NCI-H1694 treated with DMSO at 0.1 percent for 48 hours (cell line): ENCODE results near the gene STX4.
"Not testable (repeated sequence)": the region's sequence is repeated elsewhere in the genome, so short reads cannot be mapped to it uniquely, and the experiment has no call there.

Source experiments
- DNase-seq: peaks from one replicate; lab custom pipeline; 2025; lab: John Stamatoyannopoulos, UW

STX4 gene

DNA sequence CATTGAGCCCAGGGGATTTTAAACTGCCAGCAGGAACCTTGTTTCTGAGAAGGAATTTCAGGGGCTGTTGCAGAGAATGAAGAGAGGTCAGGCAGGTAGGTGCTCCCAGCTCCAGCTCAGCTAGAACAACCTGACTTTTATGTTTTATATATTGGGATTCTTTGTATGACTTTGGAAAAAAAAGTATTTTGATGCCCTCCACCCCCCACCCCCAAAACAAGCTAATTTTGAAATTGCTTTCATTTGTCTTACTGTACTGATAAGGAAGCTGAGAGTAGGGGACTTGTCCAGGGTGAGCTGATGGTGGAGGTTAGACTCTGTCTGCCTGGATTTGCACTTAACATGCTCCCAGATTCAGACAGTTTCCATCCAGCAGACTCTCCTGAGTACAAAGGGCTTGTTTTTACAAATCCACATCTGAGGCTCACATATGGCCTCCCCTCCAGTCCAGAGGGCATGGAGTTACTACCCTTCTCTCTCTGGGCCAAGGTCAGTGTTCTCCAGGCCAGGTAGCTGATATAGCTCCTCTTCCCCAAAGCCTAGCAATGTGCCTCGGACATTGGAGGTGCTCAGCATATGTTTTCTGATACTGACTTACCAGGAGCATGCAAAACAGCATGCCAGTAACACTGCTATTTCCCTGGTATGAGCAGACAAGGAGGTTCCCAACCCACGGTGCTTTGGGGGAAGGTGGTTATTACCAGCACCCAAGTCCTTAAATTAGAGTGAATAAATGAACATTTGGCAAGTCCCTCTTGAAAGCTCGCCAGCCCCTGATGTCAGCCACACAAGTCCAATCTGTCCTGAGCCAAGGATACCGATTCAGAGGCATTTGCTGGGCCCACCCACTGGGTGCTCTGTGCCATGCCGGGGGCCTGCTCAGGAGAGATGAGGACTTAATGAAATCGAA is 34.3 kb upstream of the STX4 start:
- peak; percentile 60 for DNase-seq

DNA sequence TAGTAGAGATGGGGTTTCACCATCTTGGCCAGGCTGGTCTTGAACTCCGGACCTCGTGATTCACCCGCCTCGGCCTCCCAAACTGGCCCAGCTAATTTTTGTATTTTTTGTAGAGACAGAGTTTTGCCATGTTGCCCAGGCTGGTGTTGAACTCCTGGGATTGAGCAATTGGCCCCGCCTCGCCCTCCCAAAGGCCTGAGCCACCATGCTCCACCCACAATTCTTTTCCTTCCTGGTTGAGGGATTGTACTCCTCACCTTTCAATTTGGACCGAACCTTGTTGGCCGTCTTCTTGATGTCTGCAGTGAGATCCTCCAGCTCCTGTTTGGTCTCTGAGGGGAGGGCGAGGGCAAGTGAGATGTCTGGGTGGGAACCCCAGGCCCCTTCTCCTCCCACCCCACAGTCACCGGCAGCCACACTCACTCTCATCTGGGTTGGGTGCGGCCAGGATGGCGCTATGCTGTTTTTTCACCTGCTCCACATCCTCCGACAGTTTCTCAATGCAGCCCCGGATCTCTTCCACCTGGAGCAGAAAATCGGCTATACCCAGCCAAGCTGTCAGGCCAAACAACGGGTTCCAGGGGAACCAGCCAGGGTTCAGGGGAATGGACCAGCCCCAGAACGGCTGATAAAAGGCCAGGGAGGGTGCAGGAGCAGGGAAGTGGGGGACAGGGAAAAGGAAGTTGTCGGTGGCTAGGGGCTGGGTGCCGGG is 32.5 kb upstream of the STX4 start:
- no peak for DNase-seq

DNA sequence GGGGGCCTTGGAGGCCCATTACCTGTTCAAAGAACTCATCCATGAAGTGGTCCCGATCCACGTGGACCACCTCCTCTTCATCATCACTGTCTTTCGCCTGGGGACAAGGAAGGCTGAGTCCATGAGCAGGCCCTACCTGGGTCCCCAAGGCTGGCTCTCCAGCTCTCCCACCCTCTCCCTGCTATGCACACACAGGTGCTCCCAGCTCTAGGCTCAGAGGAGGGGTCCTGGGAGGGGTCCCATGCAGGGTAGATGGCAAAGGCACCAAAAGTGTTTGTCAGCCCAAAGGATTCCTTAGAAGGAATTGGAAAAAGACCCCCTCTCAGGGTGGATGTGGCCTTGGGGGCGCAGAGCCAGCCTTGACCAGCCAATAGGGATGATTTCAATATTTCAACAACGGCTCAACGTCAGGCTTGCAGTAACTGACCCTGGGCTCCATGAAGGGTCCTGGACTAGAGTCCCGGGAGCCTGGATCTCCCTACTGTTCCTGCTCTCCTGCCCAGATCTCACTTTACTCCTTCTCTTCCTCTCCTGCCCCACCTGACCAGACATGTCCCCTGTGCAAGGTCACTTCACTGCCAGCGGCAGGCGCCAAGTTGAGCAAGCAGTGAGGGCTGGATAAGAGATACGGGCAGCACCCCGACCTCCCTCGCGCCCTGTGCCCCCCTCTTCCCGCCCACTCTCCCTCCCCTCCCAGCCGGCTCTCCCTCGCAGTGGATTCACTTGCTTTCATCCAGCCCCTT is 31.7 kb upstream of the STX4 start:
- no peak for DNase-seq

DNA sequence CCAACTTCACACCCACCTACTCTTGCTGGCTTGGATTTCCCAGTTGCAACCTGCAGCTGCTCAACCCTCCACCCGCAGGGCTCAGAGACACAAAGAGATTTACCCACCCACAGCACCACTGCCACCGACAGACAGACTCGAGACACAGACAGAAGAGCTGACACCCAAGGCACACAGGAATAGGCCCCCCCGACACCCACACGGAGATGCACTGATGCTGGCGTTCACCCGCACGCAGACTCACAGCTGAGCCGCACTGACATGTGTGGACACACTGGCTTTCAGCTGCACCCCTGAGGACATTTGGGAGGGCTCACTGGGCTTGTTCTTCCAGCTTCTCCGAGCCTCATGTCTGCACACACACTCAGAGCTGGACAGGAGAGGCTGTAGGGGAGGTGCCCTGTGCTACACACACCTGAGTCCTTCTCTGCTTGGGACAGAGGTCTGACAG is 31.1 kb upstream of the STX4 start:
- no peak for DNase-seq

DNA sequence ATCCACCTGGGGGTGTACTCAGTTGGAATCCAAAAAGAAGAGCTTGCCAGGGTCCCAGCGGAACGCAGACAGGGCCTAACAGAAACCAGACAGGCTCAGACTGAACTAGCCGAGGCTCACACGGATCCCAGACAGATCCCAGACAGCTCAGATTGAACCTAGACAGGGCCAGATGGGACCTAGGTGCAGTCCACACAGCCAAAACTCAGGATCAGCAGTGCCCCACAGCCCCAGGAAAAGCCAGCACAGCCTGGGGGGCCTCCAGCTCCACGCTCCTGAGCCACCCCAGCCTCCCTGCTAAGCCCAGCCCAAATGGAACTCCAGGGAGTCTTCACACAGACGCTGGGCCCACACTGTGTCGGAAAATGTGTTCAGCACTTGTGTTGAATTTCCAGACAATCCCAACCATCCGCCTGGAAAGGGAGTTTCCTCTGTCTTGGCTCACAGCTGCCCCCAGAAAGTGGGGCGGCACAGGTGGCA is 30.5 kb upstream of the STX4 start:
- DNase-seq = peak; percentile 4

DNA sequence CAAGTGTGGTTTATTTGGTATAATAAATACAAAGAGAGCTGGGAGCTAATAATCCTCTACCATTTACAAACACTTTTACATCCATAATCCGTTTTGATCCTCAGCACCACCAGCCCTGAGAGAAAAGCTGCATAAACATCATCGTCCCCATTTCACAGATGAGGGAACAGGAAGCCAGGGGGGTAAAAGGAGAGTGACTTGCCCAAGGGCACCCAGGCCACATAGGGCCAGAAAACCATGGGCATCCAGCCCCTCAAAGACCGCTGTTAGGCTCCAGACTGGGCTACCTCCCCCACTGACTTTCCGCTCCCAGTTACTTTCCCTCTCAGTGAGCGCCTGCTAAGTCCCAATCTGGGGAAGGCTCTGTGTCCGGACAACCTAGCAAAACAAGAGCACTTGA is 29.6 kb upstream of the STX4 start:
- no peak for DNase-seq

DNA sequence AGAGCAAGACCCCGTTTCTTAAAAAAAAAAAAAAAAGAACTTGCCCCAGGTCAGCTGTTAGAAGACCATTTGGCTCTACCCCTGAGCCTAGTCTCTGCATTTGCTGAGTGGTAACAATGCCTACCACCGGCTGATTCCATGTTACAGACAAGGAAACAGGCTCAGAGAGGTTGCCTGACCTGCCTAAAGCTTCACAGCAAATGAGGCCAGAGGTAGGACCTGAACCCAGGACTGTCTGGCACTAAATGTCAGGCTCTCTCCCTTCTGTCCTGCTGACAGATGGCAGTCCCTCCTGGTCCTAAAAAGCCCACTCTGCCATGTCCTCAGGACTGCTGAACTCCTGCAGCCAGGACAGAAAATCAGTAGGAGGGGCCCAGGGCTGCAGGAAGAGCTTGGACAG is 28.7 kb upstream of the STX4 start:
- no peak for DNase-seq

DNA sequence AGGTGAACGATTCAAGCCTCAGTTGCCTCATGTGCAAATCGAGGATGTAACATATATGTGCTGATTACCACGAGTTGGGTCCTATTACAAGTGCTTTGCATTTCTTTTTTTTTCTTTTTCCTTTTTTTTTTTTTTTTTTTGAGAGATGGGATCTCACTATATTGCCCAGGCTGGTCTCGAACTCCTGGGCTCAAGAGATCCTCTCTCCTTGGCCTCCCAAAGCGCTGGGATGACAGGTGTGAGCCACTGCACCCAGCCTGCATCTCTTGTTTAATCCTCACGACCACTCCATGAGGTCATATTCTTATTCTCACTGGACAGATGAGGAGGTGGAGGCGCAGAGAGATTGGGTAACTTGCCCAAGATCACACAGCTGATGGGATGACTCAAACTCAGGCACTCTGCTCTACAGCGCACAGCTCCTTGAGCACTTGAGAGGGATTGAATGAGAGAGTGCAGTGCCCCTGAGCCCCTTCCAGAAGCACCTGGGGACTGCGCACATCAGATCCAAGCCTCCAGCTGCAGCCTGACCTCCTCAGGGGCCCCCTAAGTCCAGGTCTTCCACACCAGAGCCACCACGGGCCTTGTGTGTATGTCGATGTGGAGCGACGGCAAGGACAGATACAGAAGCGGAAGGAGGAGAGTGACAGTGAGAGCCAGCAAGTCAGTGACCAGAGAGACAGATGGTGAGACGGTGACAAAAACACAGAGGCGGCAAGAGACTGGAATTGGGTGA is 27.8 kb upstream of the STX4 start:
- DNase-seq = no peak

DNA sequence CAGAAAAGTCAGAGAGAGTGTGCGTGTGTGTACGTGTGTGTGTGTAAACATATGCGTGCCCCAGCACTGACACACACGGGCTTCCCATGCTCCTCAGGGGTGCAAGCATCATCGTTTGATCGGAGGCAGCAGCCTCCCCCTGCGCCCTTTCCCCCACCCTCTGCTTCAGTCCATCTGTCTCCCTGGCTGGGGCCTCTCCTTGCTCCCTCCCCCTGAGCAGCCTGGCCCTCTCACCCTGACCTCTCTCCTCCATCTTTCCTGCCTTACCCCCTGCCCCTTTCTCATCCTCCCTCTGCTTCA is 27.3 kb upstream of the STX4 start:
- peak; percentile 22 for DNase-seq

DNA sequence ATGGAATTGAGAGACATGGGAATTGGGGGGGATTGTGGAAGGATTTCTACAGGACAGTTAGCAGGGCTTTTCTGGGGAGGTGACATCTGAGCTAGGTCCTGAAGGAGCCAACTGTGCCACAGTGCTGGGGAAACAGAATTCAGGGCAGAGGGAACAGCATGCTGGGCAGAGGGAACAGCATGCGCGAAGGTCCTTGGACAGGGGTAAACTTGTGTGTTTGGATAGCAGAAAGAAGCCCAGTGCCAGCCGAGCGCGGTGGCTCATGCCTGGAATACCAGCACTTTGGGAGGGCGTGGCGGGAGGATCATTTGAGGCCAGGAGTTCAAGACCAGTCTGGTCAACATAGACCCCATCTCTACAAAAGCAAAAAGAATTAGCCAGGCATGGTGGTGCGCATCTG is 26.8 kb upstream of the STX4 start:
- DNase-seq = no peak

DNA sequence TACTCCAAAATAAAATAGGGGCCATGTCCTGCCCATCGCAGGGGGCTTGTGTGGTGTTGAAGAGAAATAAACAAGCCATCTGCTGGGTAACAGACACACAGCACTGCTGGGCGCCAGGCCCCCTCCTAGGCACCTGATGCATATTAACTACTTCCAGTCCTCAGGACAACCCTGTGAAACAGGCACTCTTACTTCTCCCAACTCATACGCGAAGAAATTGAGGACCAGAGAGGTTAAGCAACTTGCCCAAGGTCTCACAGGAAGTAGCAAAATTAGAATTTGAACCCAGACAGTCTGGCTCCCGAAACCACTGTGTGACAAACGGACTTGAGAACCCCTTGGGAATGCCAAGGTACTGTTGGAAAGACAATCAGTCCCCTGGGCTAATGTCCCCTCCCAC is 25.7 kb upstream of the STX4 start:
- DNase-seq = no peak

DNA sequence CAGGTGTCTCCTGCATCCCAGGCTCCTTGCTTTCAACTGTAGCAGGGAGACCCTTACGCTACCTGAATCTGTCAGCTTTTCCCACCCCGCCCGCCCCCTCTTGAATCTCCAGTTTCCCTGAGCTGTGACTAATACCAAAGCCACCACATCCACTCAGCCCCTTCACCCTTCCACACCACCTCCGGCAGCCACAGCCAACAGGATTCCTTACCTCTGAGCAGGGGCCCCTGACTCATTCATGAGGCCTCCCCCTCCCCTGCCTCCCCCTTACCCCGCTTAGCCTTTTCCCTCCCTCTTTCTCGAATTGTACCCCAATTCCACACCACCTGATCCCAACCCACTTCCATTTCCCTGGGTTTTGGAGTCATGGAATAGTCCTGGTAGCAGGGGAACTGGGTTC is 25.2 kb upstream of the STX4 start:
- no peak for DNase-seq

DNA sequence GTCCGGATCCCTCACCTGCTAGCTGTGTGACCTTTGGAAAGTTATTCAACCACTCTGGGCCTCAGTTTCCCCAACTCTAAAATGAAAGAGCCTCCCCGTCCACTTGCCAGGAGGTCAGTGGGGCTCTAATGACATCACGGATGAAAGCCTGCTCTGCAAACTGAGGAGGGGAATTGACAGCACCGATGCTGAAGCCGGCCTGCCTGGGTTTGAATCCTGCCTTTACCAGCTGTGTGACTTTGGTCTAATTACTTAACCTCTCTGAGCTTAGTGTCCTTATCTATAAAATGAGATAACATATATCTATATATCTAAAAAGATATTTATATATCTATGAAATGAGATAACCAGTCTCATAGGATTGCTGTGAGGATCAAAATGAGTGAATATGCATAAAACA is 24.8 kb upstream of the STX4 start:
- no peak for DNase-seq

DNA sequence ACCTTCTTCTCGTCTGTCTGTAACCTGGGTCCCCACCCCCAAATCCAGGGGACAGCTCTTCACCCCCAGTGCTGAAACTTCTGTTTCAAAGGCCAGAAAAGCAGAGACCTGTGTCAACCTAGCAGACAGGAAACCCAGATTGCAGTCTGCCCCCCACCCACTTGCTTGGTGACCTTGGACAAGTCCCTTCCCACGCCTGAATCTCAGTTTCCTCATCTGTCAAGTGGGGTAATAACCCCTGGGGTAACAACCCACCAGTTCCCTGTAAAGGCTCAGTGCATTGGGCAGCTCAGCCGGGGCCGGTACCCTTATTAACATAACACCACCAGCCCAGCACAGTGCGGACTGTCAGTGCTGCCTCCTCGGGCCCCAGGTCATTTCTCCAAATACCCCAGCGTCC is 24.2 kb upstream of the STX4 start:
- no peak for DNase-seq

DNA sequence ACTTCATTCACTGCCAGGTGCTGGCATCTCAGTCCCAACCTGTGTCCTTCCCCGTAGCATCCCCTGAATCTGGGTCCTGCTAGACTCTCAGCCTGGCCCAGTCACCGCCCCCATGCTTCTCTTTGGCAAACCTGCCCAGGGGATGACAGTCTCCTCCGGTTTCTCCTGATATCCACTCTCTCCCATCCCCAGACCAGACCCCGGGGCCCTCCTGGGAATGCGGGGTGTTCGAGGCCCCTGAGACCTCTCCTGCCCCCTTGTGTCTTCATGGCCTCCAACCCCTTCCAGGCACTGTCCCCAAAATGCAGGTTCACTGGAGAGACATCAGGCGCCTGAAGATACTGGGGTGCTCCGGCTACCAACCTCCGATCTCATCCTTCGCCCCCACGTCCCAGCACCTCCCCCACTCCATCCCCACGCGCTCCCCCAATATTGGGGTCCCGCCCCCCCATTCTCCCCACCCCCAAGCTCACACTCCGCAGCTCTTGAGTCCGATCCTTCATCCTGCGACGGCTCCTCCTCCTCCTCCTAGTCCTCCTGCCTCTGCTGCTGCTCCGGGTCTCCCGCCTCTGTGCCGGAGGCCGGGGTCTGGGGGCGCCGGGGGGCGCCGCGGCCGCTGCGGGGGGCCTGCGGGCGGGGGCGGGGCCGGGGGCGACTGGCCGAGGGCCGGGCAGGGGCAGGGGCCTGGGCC is 23.3 kb upstream of the STX4 start:
- DNase-seq = no peak

DNA sequence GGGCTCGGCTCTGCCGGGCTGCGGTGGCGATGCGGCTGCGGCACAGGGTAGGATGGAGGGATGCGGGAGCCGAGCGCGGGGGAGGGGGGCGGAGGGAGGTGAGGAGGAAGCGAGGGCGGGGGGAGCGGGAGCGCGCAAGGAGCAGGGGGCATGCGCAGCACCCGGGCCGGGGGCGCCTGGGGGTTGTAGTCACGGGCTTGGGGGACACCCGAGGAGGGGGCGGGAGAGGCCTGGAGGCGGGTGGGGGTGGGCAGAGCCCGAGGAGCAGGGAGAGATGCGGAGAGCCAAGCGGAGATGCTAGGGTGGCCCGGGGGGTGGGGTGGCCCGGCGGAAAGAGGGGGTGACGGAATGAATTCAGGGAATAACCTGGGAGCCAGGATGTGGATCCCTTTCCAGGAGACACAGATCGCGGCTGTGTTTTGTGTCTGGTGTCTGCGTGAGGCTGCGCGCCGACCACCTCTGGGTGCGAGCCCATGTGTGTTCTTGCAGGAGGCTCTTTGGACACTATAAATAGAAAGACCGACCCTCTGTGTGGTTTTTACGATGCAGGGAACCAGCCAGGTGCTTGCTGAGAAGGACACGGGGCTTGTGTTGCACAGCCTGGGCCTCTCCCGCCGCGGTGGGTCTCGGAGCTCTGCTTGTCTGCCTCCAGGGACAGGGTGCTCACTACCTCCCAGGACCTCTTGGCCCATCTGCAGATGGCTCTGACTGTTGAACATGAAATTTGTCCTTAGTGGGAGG is 22.6 kb upstream of the STX4 start, which contains the start of gene STX1B:
Gene STX1B, minus strand, starts transcription at position 54 of the 741 bp plus-strand sequence. CDS start 242 bp downstream, outside the sequence.
- peak; percentile 28 for DNase-seq

DNA sequence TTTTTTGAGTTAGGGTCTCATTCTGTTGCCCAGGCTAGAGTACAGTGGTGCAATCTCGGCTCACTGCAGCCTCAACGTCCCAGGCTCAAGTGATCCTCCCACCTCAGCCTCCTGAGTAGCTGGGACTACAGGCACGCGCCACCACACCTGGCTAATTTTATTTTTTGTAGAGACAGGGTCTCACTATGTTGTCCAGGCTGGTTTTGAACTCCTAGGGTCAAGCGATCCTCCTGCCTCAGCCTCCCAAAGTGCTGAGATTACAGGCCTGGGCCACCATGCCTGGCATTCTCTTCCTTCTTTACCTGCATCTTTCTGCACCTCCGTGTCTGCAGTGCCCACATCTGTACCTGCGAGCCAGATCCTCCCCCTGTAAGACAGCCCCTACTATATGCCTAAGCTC is 21.5 kb upstream of the STX4 start:
- DNase-seq = not testable (repeated sequence)

DNA sequence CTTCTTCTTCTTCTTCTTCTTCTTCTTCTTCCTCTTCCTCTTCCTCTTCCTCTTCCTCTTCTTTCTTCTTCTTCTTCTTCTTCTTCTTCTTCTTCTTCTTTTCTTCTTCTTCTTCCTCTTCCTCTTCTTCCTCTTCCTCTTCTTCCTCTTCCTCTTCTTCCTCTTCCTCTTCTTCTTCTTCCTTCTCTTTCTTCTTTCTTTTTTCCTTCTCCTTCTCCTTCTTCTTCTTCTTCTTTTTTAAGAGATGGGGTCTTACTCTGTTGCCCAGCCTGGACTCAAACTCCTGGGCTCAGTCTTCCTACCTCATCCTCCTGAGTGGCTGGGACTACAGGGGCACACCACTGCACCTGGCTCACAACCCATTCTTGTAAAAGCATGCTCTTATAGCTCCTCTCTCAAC is 20.1 kb upstream of the STX4 start:
- not testable (repeated sequence) for DNase-seq

DNA sequence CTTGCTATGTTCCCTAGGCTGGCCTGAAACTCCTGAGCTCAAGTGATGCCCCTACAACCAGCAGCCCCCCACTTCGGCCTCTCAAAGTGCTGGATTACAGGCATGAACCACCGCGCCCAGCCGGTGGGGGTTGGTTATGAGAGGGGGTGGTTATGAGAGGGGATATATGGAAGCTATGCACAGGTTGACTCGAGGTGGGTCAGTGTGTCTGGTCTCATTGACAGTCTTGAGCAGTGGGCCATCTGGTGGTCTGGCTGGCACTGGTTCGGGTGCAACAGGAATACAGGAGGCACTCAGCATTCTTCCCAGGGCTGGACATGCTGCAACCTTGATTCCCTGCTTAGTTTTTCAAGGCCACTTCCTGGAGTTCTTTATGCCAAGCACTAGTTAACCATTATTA is 17.3 kb upstream of the STX4 start:
- DNase-seq = no peak

DNA sequence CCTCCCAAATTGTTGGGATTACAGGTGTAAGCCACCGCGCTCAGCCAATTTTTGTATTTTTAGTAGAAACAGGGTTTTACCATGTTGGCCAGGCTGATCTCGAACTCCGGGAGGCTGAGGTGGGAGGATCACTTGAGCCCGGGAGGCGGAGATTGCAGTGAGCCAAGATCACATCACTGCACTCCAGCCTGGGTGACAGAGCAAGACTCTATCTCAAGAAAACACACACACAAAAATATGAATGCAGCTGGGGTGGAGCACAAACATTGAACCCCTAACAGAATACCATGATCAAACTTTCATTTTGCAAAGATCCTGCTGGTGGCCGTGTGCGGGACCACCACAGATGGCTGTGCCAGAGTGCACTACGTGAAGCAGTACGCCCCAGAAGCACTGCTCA is 15.6 kb upstream of the STX4 start:
- not testable (repeated sequence) for DNase-seq

DNA sequence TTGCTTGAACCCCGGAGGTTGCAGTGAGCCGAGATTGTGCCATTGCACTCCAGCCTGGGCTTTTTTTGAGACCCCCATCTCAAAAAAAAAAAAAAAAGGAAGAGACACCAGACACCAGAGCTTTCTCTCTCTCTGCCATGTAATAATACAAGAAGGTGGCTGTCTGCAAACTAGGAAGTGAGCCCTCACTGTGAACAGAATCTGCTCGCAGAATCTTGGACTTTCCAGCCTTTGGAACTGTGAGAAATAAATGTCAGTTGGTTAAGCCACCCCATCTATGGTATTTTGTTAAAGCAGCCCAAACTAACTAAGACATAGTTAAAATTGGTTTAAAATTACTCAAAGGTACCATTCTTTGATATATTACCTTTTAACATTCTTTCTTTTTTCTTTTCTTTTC is 12.8 kb upstream of the STX4 start:
- no peak for DNase-seq
